Choroid plexus epithelial cell (primary cell): Measurements from ENCODE around the gene MESD.

Experiments
- DNase-seq: peaks from one replicate; pipeline ENCODE4 v3.0.0-alpha.2; 2010; ENCODE audit warnings: low read depth
- H3K4me3 ChIP-seq: 2 replicates; pipeline ENCODE4 v1.5.1; 2011; ENCODE audit warnings: low read depth, mild to moderate bottlenecking, control low read depth, low read length, moderate library complexity
- TF ChIP-seq, protein P1 (sequence below): conservative IDR thresholded peaks from 2 replicates; pipeline ENCODE4 v1.5.1; 2011; ENCODE audit warnings: low read depth, mild to moderate bottlenecking, control low read depth, inconsistent platforms, low read length, moderate library complexity

Gene MESD

DNA sequence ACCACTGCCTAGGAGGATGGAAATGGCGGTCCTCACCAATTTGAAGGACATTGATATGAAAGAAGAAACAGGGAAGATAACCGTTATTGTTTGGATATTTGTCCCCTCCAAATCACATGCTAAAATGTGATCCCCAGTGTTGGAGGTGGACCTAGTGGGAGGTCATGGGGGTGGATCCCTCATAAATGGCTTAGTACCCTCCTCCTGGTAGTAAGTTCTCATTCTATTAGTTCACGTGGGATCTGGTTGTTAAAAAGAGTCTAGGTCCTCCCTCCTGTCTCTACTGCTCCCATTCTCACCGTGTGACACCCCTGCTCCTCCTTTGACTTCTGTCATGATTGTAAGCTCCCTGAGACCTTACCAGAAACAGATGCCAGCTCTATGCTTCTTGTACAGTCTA is 41.6 kb upstream of the MESD start:
- no peak overlapping the region for H3K4me3 ChIP-seq
- no peak for DNase-seq
- TF ChIP-seq, protein P1, sequence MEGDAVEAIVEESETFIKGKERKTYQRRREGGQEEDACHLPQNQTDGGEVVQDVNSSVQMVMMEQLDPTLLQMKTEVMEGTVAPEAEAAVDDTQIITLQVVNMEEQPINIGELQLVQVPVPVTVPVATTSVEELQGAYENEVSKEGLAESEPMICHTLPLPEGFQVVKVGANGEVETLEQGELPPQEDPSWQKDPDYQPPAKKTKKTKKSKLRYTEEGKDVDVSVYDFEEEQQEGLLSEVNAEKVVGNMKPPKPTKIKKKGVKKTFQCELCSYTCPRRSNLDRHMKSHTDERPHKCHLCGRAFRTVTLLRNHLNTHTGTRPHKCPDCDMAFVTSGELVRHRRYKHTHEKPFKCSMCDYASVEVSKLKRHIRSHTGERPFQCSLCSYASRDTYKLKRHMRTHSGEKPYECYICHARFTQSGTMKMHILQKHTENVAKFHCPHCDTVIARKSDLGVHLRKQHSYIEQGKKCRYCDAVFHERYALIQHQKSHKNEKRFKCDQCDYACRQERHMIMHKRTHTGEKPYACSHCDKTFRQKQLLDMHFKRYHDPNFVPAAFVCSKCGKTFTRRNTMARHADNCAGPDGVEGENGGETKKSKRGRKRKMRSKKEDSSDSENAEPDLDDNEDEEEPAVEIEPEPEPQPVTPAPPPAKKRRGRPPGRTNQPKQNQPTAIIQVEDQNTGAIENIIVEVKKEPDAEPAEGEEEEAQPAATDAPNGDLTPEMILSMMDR: no peak

DNA sequence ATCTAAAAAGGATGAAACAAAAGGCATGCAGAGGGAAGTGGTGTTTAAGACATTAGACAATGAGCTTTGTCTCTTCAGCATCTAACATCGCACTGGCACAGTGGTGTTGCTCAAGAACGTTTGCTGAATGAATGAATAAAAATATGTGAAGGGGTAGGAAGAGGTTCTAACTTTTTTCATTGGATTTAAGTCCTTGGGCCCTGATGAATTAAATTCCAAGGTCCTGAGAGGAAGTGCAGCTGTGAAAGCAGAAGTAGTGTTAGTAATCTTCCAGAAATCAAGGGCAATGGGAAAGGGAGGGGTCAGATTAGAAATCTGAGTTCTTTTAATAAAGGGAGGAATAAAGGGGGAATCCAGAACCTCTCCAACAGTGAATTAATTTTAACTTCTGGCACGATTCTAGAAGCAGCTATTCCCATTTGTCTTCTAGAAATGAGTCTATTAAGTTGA is 40.7 kb upstream of the MESD start:
- no peak for DNase-seq
- TF ChIP-seq, protein P1: no peak
- H3K4me3 ChIP-seq: no peak overlapping the region

DNA sequence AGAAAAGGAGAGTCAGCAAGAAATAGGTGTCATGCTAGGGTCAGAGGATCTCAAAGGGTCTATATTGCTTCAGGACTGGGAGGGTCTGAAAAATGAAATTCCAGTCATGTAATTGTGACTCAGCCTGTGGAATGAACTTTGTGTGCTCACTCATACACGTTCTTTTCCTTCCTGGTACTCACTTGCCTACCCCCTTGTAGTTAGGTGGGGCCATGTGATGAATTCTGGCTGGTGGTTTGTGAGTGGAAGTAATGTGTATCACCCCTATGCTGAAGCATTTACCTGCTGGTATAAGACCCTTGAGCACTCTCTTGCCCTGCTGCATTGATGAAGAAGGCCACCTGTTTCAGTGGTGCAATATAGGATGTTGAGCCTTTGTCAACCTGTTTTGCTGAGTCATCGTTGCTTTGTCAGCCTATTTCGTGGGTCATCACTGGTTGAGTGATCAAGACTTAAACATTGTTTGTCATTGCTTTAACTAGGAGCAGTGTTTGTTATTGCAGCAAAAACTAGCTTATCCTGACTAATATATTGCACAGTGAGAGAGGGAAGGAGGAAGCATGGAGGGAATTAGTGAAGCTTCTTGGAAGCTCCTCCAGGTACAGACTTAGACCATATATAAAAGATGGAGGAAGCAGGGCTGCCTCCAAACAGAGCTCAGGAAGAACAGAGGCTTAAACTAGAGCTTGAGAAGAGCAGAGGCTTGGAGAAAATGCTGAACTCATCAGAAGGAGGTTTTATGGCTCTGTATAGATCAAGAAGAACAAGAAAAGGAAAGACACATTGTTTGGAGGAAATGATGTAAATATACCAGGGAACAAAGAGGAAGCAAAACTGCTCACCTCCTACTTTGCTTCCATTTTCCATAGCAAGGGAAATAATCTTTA is 40.0 kb upstream of the MESD start:
- peak; percentile 47 for DNase-seq
- TF ChIP-seq, protein P1: no peak
- H3K4me3 ChIP-seq: no peak overlapping the region

DNA sequence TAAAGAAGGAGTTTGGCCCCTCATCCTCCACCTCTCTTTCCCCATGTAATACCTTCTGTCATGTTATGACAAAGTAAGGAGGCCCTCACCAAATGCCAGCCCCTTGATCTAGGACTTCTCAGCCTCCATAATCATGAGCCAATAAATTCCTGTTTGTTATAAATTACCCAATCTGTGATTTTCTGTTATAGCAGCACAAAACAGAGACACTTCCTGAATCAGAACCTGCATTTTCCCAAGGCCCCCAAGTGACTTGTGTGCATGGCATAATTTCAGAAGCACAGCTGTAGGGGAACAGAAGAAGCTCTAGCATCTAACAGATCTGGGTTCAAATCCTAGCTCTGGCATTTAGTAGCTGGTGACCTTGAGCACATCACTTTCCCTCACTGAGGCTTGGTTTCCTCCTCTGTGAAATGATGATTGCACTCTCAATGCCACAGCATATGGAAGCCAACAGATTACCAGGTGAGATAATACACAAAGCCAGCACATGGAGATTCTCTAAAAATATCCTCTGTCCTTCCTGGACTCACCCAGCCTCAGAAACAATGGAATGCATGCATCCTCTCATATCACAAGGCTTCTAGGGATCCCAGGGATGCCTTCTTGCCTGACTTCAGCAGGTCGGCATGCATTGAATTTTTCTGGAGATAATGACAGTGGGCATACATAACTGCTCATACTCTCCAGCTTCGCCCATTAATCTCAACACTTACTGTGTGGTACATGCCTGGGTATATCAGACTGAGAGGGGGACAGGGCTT is 37.4 kb upstream of the MESD start:
- H3K4me3 ChIP-seq: no peak overlapping the region
- TF ChIP-seq, protein P1: no peak
- peak; percentile 4 for DNase-seq

DNA sequence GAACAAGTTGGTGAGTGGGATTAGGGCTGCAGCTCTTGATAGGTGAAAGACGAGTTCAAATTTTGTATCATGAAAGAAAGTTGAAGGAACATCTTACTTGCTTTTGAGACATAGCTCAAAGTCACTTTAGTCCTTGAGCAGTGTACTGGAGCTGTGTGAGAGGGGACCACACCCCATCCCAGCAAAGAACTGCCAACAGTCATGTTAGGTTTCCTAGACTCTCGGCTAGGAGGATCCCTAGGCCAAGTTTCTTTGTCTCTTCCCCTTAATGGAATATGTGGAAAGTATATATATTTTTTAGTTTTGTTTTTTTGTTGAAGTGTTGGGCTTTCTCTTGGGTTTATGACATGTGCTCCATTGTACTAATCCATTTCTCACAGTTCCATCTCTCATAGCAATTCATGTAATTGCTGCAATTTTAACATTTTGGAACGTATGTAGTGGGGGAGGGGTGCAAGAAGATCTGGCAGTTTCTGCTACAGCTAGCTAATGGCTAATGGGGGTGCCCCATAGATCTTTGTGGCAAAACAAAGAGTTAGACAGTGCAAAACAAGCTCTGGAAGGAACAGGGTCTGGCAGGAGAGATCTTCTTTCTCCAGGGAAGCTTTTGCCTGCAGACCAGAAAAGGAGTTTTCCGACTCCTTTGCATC is 36.2 kb upstream of the MESD start:
- H3K4me3 ChIP-seq: no peak overlapping the region

DNA sequence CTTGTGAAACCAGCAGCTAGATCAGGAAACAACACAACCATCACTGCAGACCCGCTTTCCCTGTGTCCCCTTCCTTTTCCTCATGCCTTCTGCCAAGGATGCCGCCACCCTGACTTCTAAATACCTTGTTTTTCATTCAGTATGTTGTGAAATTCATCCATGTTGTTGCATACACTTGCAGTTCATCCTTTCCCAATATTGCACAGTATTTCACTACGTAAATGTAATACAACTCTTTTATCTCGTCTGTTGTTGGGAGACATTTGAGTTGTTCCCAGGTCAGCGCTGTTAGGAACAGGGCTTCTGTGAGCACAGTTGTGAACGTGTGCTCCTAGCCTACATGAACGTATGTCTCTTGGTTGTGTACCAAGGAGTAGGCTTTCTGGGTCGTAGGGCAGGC is 35.3 kb upstream of the MESD start:
- no peak for DNase-seq
- TF ChIP-seq, protein P1: no peak
- H3K4me3 ChIP-seq: no peak overlapping the region

More for the DNA sequence above, 36.2 kb upstream of the MESD start:
- DNase-seq: no peak
- TF ChIP-seq, protein P1: no peak
